DOHH2 (cell line): ENCODE results near the gene HTR3A.

Experiments used
- H3F3A ChIP-seq: fragments of 200-600 bp; sonication (generic), shearing (Covaris generic); 2 replicates; pipeline ENCODE4 v1.6.0; 2016; ENCODE audit warnings: antibody characterized with exemption, mild to moderate bottlenecking; ENCODE audit not compliant: control insufficient read depth, insufficient read depth
- H3K27ac ChIP-seq: fragments of 200-600 bp; sonication (generic); 2 replicates; pipeline ENCODE4 v1.5.1; 2014; ENCODE audit warnings: low read depth, mild to moderate bottlenecking, low read length, moderate library complexity
- H3K27me3 ChIP-seq: fragments of 200-600 bp; sonication (generic); 2 replicates; pipeline ENCODE4 v1.6.1; 2014; ENCODE audit warnings: mild to moderate bottlenecking, low read length, mixed read lengths; ENCODE audit not compliant: control insufficient read depth
- H3K36me3 ChIP-seq: fragments of 200-600 bp; sonication (generic); 2 replicates; pipeline ENCODE4 v1.6.1; 2014; ENCODE audit warnings: mild to moderate bottlenecking, low read length, moderate library complexity, mixed read lengths; ENCODE audit not compliant: control insufficient read depth
- H3K4me1 ChIP-seq: fragments of 200-600 bp; sonication (generic); 2 replicates; pipeline ENCODE4 v1.6.1; 2014; ENCODE audit warnings: mild to moderate bottlenecking, low read length, mixed read lengths; ENCODE audit not compliant: control insufficient read depth
- H3K4me2 ChIP-seq: fragments of 200-600 bp; sonication (generic); 2 replicates; pipeline ENCODE4 v1.6.0; 2014; ENCODE audit warnings: mild to moderate bottlenecking, low read length, moderate library complexity
- H3K4me3 ChIP-seq: fragments of 200-600 bp; sonication (generic); 2 replicates; pipeline ENCODE4 v1.5.1; 2014; ENCODE audit warnings: mild to moderate bottlenecking, low read length, mixed read lengths
- H3K79me2 ChIP-seq: fragments of 200-600 bp; sonication (generic); 2 replicates; pipeline ENCODE4 v1.6.1; 2014; ENCODE audit warnings: mild to moderate bottlenecking, low read length, mixed read lengths; ENCODE audit not compliant: control insufficient read depth
- H3K9me2 ChIP-seq: fragments of 200-600 bp; sonication (generic); replicated peaks from 2 replicates; pipeline ENCODE4 v1.6.1; 2014; ENCODE audit warnings: mild to moderate bottlenecking, low read length, mixed read lengths; ENCODE audit not compliant: control insufficient read depth
- H3K9me3 ChIP-seq: fragments of 200-600 bp; sonication (generic); 2 replicates; pipeline ENCODE4 v1.6.1; 2014; ENCODE audit warnings: antibody characterized with exemption, low read length, mixed read lengths; ENCODE audit not compliant: control insufficient read depth, insufficient read depth
- H4K20me1 ChIP-seq: fragments of 200-600 bp; sonication (generic); 2 replicates; pipeline ENCODE4 v1.6.0; 2014; ENCODE audit warnings: low read depth, mild to moderate bottlenecking, antibody characterized with exemption, low read length, moderate library complexity; ENCODE audit not compliant: control insufficient read depth, insufficient read depth
- EZH2phosphoT487 ChIP-seq: fragments of 200-600 bp; sonication (generic); IDR thresholded peaks from 2 replicates; pipeline ENCODE4 v1.6.1; 2017; ENCODE audit warnings: borderline replicate concordance, mild to moderate bottlenecking, antibody characterized with exemption, low read length, moderate library complexity, mixed read lengths
- TF ChIP-seq, protein P1 (sequence below): fragments of 200-600 bp; sonication (generic); IDR thresholded peaks from one replicate; pipeline ENCODE4 v1.5.1; 2014; ENCODE audit warnings: antibody characterized with exemption, mild to moderate bottlenecking, low read depth, low read length; ENCODE audit not compliant: poor library complexity, severe bottlenecking

Gene HTR3A

GRCh38 chr11:114027391-114027790 lies 52.5 kb downstream of the HTR3A start:
- Histone ChIP-seq H3K27ac (no peak overlapping the region), H3F3A (no peaks in the 10 kb centered on the region), H3K36me3 (no peaks in the 10 kb centered on the region), H3K9me3 (no peaks in the 10 kb centered on the region), H3K27me3 (peaks cover 6% of the 10 kb centered on the region; the same call in 1 of the 2 replicates), H4K20me1 (no peaks in the 10 kb centered on the region), H3K9me2 (no peaks in the 10 kb centered on the region), H3K4me1 (no peaks in the 10 kb centered on the region), H3K4me2 (no peak overlapping the region), H3K79me2 (no peaks in the 10 kb centered on the region), H3K4me3 (no peak overlapping the region)
- TF ChIP-seq, protein P1, sequence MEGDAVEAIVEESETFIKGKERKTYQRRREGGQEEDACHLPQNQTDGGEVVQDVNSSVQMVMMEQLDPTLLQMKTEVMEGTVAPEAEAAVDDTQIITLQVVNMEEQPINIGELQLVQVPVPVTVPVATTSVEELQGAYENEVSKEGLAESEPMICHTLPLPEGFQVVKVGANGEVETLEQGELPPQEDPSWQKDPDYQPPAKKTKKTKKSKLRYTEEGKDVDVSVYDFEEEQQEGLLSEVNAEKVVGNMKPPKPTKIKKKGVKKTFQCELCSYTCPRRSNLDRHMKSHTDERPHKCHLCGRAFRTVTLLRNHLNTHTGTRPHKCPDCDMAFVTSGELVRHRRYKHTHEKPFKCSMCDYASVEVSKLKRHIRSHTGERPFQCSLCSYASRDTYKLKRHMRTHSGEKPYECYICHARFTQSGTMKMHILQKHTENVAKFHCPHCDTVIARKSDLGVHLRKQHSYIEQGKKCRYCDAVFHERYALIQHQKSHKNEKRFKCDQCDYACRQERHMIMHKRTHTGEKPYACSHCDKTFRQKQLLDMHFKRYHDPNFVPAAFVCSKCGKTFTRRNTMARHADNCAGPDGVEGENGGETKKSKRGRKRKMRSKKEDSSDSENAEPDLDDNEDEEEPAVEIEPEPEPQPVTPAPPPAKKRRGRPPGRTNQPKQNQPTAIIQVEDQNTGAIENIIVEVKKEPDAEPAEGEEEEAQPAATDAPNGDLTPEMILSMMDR, result no peak
- no peak for TF ChIP-seq EZH2phosphoT487

DNA sequence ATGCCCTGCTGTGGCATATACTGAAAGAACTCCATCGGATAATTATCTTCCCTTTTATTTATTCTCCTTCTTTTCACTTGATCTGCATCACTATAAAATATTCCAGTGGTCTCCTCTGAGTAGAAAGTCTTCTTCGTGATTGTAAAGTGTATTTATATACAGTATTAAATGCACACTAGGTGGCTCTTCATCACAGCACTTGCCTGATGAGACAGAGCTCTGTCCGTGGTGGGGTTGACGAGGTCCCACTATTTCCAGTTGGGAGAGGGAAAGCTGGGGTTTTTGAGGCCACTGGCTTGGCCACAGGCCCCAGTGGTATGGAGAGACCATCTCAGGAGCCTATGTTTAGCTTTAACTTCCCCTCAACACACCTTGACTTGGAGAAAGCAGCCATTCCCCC lies 53.0 kb downstream of the HTR3A start:
- TF ChIP-seq, protein P1, result peak; percentile 21
- TF ChIP-seq EZH2phosphoT487, result no peak
- H3K36me3 ChIP-seq, result no peaks in the 10 kb centered on the region
- H3K79me2 ChIP-seq, result no peaks in the 10 kb centered on the region
- H3K4me2 ChIP-seq, result no peak overlapping the region
- H3F3A ChIP-seq, result no peaks in the 10 kb centered on the region
- H3K4me3 ChIP-seq, result no peak overlapping the region
- H3K4me1 ChIP-seq, result no peaks in the 10 kb centered on the region
- H3K27ac ChIP-seq, result no peak overlapping the region
- H4K20me1 ChIP-seq, result no peaks in the 10 kb centered on the region
- H3K9me2 ChIP-seq, result no peaks in the 10 kb centered on the region
- H3K9me3 ChIP-seq, result no peaks in the 10 kb centered on the region
- peaks cover 6% of the 10 kb centered on the region; the same call in 1 of the 2 replicates for H3K27me3 ChIP-seq

DNA sequence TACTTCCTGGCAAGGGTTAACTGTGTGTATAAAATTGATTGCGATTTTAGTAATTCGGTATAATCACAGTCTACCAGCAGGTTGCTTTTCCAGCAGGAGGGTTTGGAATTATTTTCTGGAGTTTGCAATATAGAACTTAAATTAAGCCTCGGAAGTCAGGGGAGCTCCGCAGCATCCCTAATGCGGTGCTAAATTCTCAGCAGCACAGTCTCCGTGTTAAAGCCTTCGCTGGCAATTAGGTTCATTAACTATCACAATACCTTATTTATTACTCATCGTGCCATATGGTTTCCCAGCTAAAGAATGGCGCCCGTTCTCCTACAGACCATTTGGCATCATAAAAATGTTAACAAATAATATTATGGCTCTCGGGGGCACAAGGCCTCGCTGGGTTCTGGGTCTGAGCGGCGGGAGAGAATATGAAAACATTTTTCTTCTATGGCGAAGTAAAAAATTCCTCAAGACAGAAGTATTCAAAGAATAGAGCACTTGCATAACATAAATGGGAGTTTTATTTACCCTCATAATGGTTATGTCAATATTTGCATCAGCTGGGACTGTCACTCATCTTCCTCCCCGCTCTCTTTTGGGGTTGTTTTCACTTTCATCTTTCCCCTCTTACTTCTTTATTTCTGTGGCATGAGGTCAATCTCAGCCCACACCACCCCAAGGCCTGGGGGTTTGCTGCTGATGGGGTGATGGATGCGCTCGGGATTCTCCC lies 56.5 kb downstream of the HTR3A start:
- H3F3A ChIP-seq, result no peaks in the 10 kb centered on the region
- TF ChIP-seq, protein P1, result no peak
- no peak for TF ChIP-seq EZH2phosphoT487
- no peaks in the 10 kb centered on the region for H3K9me2 ChIP-seq
- no peaks in the 10 kb centered on the region for H3K79me2 ChIP-seq
- H4K20me1 ChIP-seq, result no peaks in the 10 kb centered on the region
- H3K4me2 ChIP-seq, result no peak overlapping the region
- H3K36me3 ChIP-seq, result no peaks in the 10 kb centered on the region
- H3K27me3 ChIP-seq, result peaks cover 6% of the 10 kb centered on the region; the same call in 1 of the 2 replicates
- no peaks in the 10 kb centered on the region for H3K9me3 ChIP-seq
- no peak overlapping the region for H3K4me3 ChIP-seq
- no peak overlapping the region for H3K27ac ChIP-seq
- no peaks in the 10 kb centered on the region for H3K4me1 ChIP-seq
